B cell (primary cell): ENCODE measurements around the gene DIP2B. TPM values are rescaled to one million over a fixed set of nuclear protein-coding genes. Genes with fewer than 3 reads are reported as not detected.

Experiments
- ATAC-seq: fragments of 200-7000 bp; cut with Tn5 transposase; one replicate; pipeline ENCODE4 v1.10.0; 2021; ENCODE audit warnings: low read depth, mild to moderate bottlenecking, moderate number of reproducible peaks, moderate library complexity
- CTCF ChIA-PET: fragments of 350-600 bp; sonication (Branson Sonifier 250); formaldehyde crosslinking; loops from one replicate; lab custom pipeline; 2021; ENCODE audit warnings: antibody characterized with exemption, inconsistent platforms; lab: Charles Lee
- POLR2A ChIA-PET: fragments of 350-600 bp; sonication (Branson Sonifier 250); formaldehyde crosslinking; loops from one replicate; lab custom pipeline; 2021; ENCODE audit warnings: antibody characterized with exemption; lab: Charles Lee
- DNase-seq: peaks from one replicate; pipeline ENCODE4 v3.0.0; 2013
- H2AFZ ChIP-seq: 2 replicates; pipeline ENCODE4 v1.6.1; 2012; ENCODE audit warnings: mild to moderate bottlenecking, low read depth, low read length; ENCODE audit not compliant: insufficient read depth, poor library complexity, severe bottlenecking
- H3K27ac ChIP-seq, 2 donors: 1 replicate in 1 of 2; 2 replicates in 1 of 2; pipeline ENCODE4 v1.5.1; 2012 to 2013; ENCODE audit warnings: low read length in 2 of 2, mild to moderate bottlenecking in 2 of 2, moderate library complexity in 1 of 2
- H3K27me3 ChIP-seq, 4 experiments: fragments of 200-600 bp in 1 of 4; sonication (generic) in 1 of 4; replicated peaks in 1 of 4; 1 replicate in 2 of 4; 2 replicates in 2 of 4; pipeline versions ENCODE4 v1.6.1 to v1.7.0; 2013 to 2016; ENCODE audit warnings: low read length in 3 of 4, mild to moderate bottlenecking in 2 of 4, mixed read lengths in 1 of 4, moderate library complexity in 1 of 4; ENCODE audit not compliant: insufficient read depth in 4 of 4, control insufficient read depth in 3 of 4; ENCODE audit errors: control extremely low read depth in 1 of 4
- H3K36me3 ChIP-seq, 2 experiments: replicated peaks in 1 of 2; 1 replicate in 1 of 2; 2 replicates in 1 of 2; pipeline versions ENCODE4 v1.6.1 to v1.7.1; 2013; ENCODE audit warnings: low read length in 1 of 2; ENCODE audit not compliant: insufficient read depth in 2 of 2, control insufficient read depth in 1 of 2; ENCODE audit errors: control extremely low read depth in 1 of 2, extremely low read depth in 1 of 2
- H3K4me1 ChIP-seq, 2 donors: fragments of 200-600 bp in 1 of 2; sonication (generic) in 1 of 2; 1 replicate in 1 of 2; 2 replicates in 1 of 2; pipeline versions ENCODE4 v1.5.1 to v1.6.1; 2013 to 2017; ENCODE audit warnings: low read length in 2 of 2; ENCODE audit not compliant: control insufficient read depth in 2 of 2, insufficient read depth in 2 of 2
- H3K4me2 ChIP-seq: replicated peaks from 2 replicates; pipeline ENCODE3; 2012; ENCODE audit warnings: mild to moderate bottlenecking, low read depth, low read length; ENCODE audit not compliant: poor library complexity, severe bottlenecking
- H3K4me3 ChIP-seq, 5 experiments: fragments of 200-600 bp in 1 of 5; sonication (generic) in 1 of 5; 1 replicate in 3 of 5; 2 replicates in 2 of 5; pipeline versions ENCODE4 v1.5.1 to v1.7.0; 2011 to 2016; ENCODE audit warnings: low read length in 4 of 5, mild to moderate bottlenecking in 4 of 5, low read depth in 2 of 5, control low read depth in 1 of 5, moderate library complexity in 1 of 5; ENCODE audit not compliant: insufficient read depth in 1 of 5; ENCODE audit errors: control extremely low read depth in 1 of 5, extremely low read depth in 1 of 5
- H3K79me2 ChIP-seq: fragments of 200-600 bp; sonication (generic); one replicate; pipeline ENCODE4 v1.6.0; 2016; ENCODE audit warnings: low read length; ENCODE audit not compliant: control insufficient read depth, insufficient read depth
- H3K9ac ChIP-seq: fragments of 200-600 bp; sonication (generic); 2 replicates; pipeline ENCODE4 v1.6.1; 2017; ENCODE audit warnings: mild to moderate bottlenecking, low read length, moderate library complexity
- H3K9me3 ChIP-seq, 3 donors: one replicate each; pipeline versions ENCODE4 v1.6.1 to v1.7.1; 2013; ENCODE audit warnings: low read length in 2 of 3; ENCODE audit not compliant: control insufficient read depth in 2 of 3, insufficient read depth in 1 of 3; ENCODE audit errors: control extremely low read depth in 1 of 3
- H4K20me1 ChIP-seq: 2 replicates; pipeline ENCODE4 v1.6.0; 2012; ENCODE audit warnings: mild to moderate bottlenecking, low read length; ENCODE audit not compliant: insufficient read depth, control insufficient read depth, poor library complexity, severe bottlenecking
- H3K27ac Mint-ChIP-seq: one replicate; pipeline ENCODE4 v1.8.0; 2021; ENCODE audit warnings: mixed read lengths
- H3K27me3 Mint-ChIP-seq: one replicate; pipeline ENCODE4 v1.8.0; 2021; ENCODE audit warnings: mixed read lengths
- H3K4me1 Mint-ChIP-seq: one replicate; pipeline ENCODE4 v1.8.0; 2021; ENCODE audit warnings: mixed read lengths
- H3K4me3 Mint-ChIP-seq: one replicate; pipeline ENCODE4 v1.8.0; 2021; ENCODE audit warnings: mixed read lengths
- H3K9me3 Mint-ChIP-seq: one replicate; pipeline ENCODE4 v1.8.0; 2022; ENCODE audit warnings: mixed read lengths; ENCODE audit not compliant: insufficient read depth
- CTCF ChIP-seq: fragments of 200-600 bp; IDR thresholded peaks from one replicate; pipeline ENCODE4 v1.8.0; 2022; ENCODE audit warnings: antibody characterized with exemption, mild to moderate bottlenecking
- EZH2 ChIP-seq: IDR thresholded peaks from 2 replicates; pipeline ENCODE4 v1.6.1; 2012; ENCODE audit warnings: borderline replicate concordance, low read depth, mild to moderate bottlenecking, moderate library complexity, low read length; ENCODE audit not compliant: insufficient read depth, poor library complexity, severe bottlenecking
- WGBS: methylation state at CpG from one replicate; pipeline ENCODE4 v1.1.5; 2013; ENCODE audit warnings: missing lambda C conversion rate; ENCODE audit not compliant: insufficient coverage; 5-methylcytosine and 5-hydroxymethylcytosine counted together
- intact Hi-C: fragments of 100-400 bp; cut with micrococcal nuclease; formaldehyde crosslinking; loops from one replicate; pipeline ENCODE4 v1.10.0; 2022
- polyA plus RNA-seq: library from polyadenylated mRNA; depleted of rRNA; stranded (reverse); fragments of >200 nt; gene quantifications from 2 replicates; pipeline ENCODE4 v1.2.3, GENCODE V29; 2012
- total RNA-seq, 2 donors: library from RNA; stranded (reverse); fragments of 120-200 nt in 1 of 2; gene quantifications; 1 replicate in 1 of 2; 2 replicates in 1 of 2; pipeline versions ENCODE4 v1.2.3 to v1.2.4, GENCODE V29; 2013 to 2022

The DIP2B gene
- total and polyA plus RNA-seq, 2 donors (not counting 1 experiment from before 2014, with no cell fraction given): 16.4 to 38.8 TPM

- H3K4me3 ChIP-seq: no peak overlapping the region
- no peak for ATAC-seq
- H2AFZ ChIP-seq: no peak overlapping the region
- no peak overlapping the region for H3K4me3 Mint-ChIP-seq
- intact Hi-C loops: no loop called here
- H3K27me3 ChIP-seq: no peaks in the 10 kb centered on the region
- DNase-seq: no peak
- H3K4me1 Mint-ChIP-seq: peaks cover 63% of the 10 kb centered on the region
- no peak overlapping the region for H3K4me2 ChIP-seq
- CTCF ChIA-PET: no interaction called here
- peaks cover 0 to 1% (median 0%) of the 10 kb centered on the region in 3 donors for H3K9me3 ChIP-seq
- WGBS: no CpG with 5 or more reads among the region's 1 CpG
- H3K27ac Mint-ChIP-seq: no peak overlapping the region
- no peaks in the 10 kb centered on the region for H3K9me3 Mint-ChIP-seq
- TF ChIP-seq CTCF: no peak
- TF ChIP-seq EZH2: no peak
- no peak overlapping the region for H3K9ac ChIP-seq
- POLR2A ChIA-PET: no interaction called here
- H3K36me3 ChIP-seq: peaks cover 0 to 3% of the 10 kb centered on the region in 2 experiments
- H4K20me1 ChIP-seq: peaks cover 84% of the 10 kb centered on the region
- peaks cover 98% of the 10 kb centered on the region for H3K79me2 ChIP-seq
- H3K4me1 ChIP-seq: peaks cover 15 to 27% of the 10 kb centered on the region in 2 donors
- no peaks in the 10 kb centered on the region for H3K27me3 Mint-ChIP-seq
- H3K27ac ChIP-seq: no peak overlapping the region
Observed at GRCh38 chr12:50566066-50566465, 61.3 kb downstream of the DIP2B start.

- Mint-ChIP-seq H3K27ac (peak overlapping the region; percentile 12), H3K27me3 (no peaks in the 10 kb centered on the region), H3K4me3 (no peak overlapping the region), H3K9me3 (no peaks in the 10 kb centered on the region), H3K4me1 (peaks cover 66% of the 10 kb centered on the region)
- Histone ChIP-seq H3K79me2 (peaks cover 98% of the 10 kb centered on the region), H3K27ac (peak overlapping the region in 1 of 2 donors; percentile 57), H3K9ac (peak overlapping the region; percentile 1), H3K9me3 (peaks cover 0 to 4% (median 0%) of the 10 kb centered on the region in 3 donors), H4K20me1 (peaks cover 85% of the 10 kb centered on the region), H3K4me2 (no peak overlapping the region), H2AFZ (no peak overlapping the region), H3K4me1 (peaks cover 27 to 37% of the 10 kb centered on the region in 2 donors), H3K36me3 (peaks cover 0 to 3% of the 10 kb centered on the region in 2 experiments), H3K27me3 (no peaks in the 10 kb centered on the region), H3K4me3 (no peak overlapping the region)
- CTCF ChIA-PET: interaction anchor here (1.2 to 1.7 kb wide), 2 partner anchors 14 to 68 kb away, joined by 3 read pairs; no protein-coding TSS in a partner anchor
- intact Hi-C loops: no loop called here
- POLR2A ChIA-PET: no interaction called here
- no peak for DNase-seq
- TF ChIP-seq CTCF: no peak
- no peak for TF ChIP-seq EZH2
- ATAC-seq: no peak
- 67% methylated on average over 1 of the region's 1 CpG for WGBS
Observed at GRCh38 chr12:50567926-50568325, 63.1 kb downstream of the DIP2B start.
